H9 (cell line): ENCODE measurements around the gene PPP1CA. TPM values are rescaled to one million over a fixed set of nuclear protein-coding genes. Genes with fewer than 3 reads are reported as not detected.
A peak's percentile ranks its signal among the peaks of the same experiment; 100 is the strongest.

Source experiments
- DNase-seq: peaks from one replicate; pipeline ENCODE4 v3.0.0-alpha.2; 2017
- H2AFZ ChIP-seq: one replicate; pipeline ENCODE4 v1.6.1; 2013; ENCODE audit warnings: mild to moderate bottlenecking, low read length, control low read depth, moderate library complexity
- H2AK5ac ChIP-seq: 2 replicates; pipeline ENCODE4 v1.6.1; 2013; ENCODE audit warnings: low read length, control low read depth, mixed read lengths; ENCODE audit not compliant: insufficient read length
- H2BK120ac ChIP-seq: one replicate; pipeline ENCODE4 v1.6.1; 2013; ENCODE audit warnings: low read depth, mild to moderate bottlenecking, low read length, control low read depth, inconsistent platforms; ENCODE audit not compliant: poor library complexity, severe bottlenecking
- H2BK12ac ChIP-seq: 2 replicates; pipeline ENCODE4 v1.6.1; 2013; ENCODE audit warnings: low read length, control low read depth, mixed read lengths, low read depth; ENCODE audit not compliant: insufficient read length
- H2BK15ac ChIP-seq: 2 replicates; pipeline ENCODE4 v1.6.1; 2013; ENCODE audit warnings: low read depth, low read length, control low read depth
- H2BK20ac ChIP-seq: one replicate; pipeline ENCODE4 v1.6.1; 2013; ENCODE audit warnings: low read depth, mild to moderate bottlenecking, low read length, control low read depth, inconsistent platforms; ENCODE audit not compliant: poor library complexity, severe bottlenecking
- H2BK5ac ChIP-seq: 2 replicates; pipeline ENCODE4 v1.6.1; 2013; ENCODE audit warnings: low read length, control low read depth, mixed read lengths; ENCODE audit not compliant: insufficient read length
- H3K14ac ChIP-seq: 2 replicates; pipeline ENCODE4 v1.6.1; 2013; ENCODE audit warnings: low read length, control low read depth; ENCODE audit not compliant: insufficient read depth
- H3K18ac ChIP-seq: 2 replicates; pipeline ENCODE4 v1.6.1; 2013; ENCODE audit warnings: low read depth, mild to moderate bottlenecking, mixed read lengths, low read length, control low read depth; ENCODE audit not compliant: insufficient read length
- H3K23ac ChIP-seq: 2 replicates; pipeline ENCODE4 v1.6.1; 2013; ENCODE audit warnings: low read length, control low read depth, mixed read lengths, low read depth; ENCODE audit not compliant: insufficient read length
- H3K23me2 ChIP-seq: 2 replicates; pipeline ENCODE4 v1.6.1; 2013; ENCODE audit warnings: low read depth, mild to moderate bottlenecking, mixed read lengths, low read length, control low read depth; ENCODE audit not compliant: insufficient read length, poor library complexity, severe bottlenecking
- H3K27ac ChIP-seq: 2 replicates; pipeline ENCODE4 v1.5.1; 2013; ENCODE audit warnings: low read length, control low read depth, mixed read lengths, low read depth; ENCODE audit not compliant: insufficient read length
- H3K27me3 ChIP-seq: 2 replicates; pipeline ENCODE4 v1.6.1; 2013; ENCODE audit warnings: low read length, control low read depth, inconsistent platforms; ENCODE audit not compliant: insufficient read depth
- H3K4ac ChIP-seq: 2 replicates; pipeline ENCODE4 v1.6.1; 2013; ENCODE audit warnings: low read depth, mild to moderate bottlenecking, control low read depth, inconsistent platforms, low read length, moderate library complexity
- H3K4me1 ChIP-seq: 2 replicates; pipeline ENCODE4 v1.6.1; 2013; ENCODE audit warnings: low read length, control low read depth, inconsistent platforms; ENCODE audit not compliant: insufficient read depth
- H3K4me2 ChIP-seq: 2 replicates; pipeline ENCODE4 v1.6.1; 2013; ENCODE audit warnings: low read length, control low read depth, mixed read lengths; ENCODE audit not compliant: insufficient read length, insufficient read depth
- H3K56ac ChIP-seq: 2 replicates; pipeline ENCODE4 v1.6.1; 2013; ENCODE audit warnings: low read depth, mild to moderate bottlenecking, mixed read lengths, low read length, control low read depth; ENCODE audit not compliant: insufficient read length
- H3K79me1 ChIP-seq: 2 replicates; pipeline ENCODE4 v1.6.1; 2013; ENCODE audit warnings: low read depth, mild to moderate bottlenecking, moderate library complexity, low read length, control low read depth, inconsistent platforms; ENCODE audit not compliant: insufficient read depth, poor library complexity, severe bottlenecking
- H3K79me2 ChIP-seq: 2 replicates; pipeline ENCODE4 v1.6.1; 2013; ENCODE audit warnings: low read length, control low read depth, inconsistent platforms; ENCODE audit not compliant: insufficient read depth
- H3K9ac ChIP-seq: 2 replicates; pipeline ENCODE4 v1.6.1; 2013; ENCODE audit warnings: low read length, control low read depth, mixed read lengths; ENCODE audit not compliant: insufficient read length; ENCODE audit errors: extremely low read depth
- H3K9me3 ChIP-seq: one replicate; pipeline ENCODE4 v1.6.1; 2013; ENCODE audit warnings: low read depth, low read length, inconsistent platforms; ENCODE audit not compliant: control insufficient read depth
- H3T11ph ChIP-seq: one replicate; pipeline ENCODE4 v1.6.1; 2013; ENCODE audit warnings: mild to moderate bottlenecking, low read length, control low read depth, inconsistent platforms
- H4K20me1 ChIP-seq: one replicate; pipeline ENCODE4 v1.6.1; 2013; ENCODE audit not compliant: control insufficient read depth, insufficient read length, insufficient read depth
- H4K5ac ChIP-seq: 2 replicates; pipeline ENCODE4 v1.6.1; 2013; ENCODE audit warnings: low read depth, mild to moderate bottlenecking, mixed read lengths, low read length, control low read depth; ENCODE audit not compliant: insufficient read length
- H4K8ac ChIP-seq: replicated peaks from 2 replicates; pipeline ENCODE4 v1.6.1; 2013; ENCODE audit warnings: low read length, control low read depth, mixed read lengths, low read depth; ENCODE audit not compliant: insufficient read length
- H4K91ac ChIP-seq: 2 replicates; pipeline ENCODE4 v1.6.1; 2013; ENCODE audit warnings: low read depth, mild to moderate bottlenecking, moderate library complexity, mixed read lengths, low read length, control low read depth; ENCODE audit not compliant: insufficient read length
- H3K27ac Mint-ChIP-seq, 3 experiments: 2 replicates in 2 of 3; 3 replicates in 1 of 3; pipeline ENCODE4 v1.8.0; 2020 to 2021; ENCODE audit warnings: mixed read lengths in 3 of 3, mild to moderate bottlenecking in 1 of 3, moderate library complexity in 1 of 3
- H3K27me3 Mint-ChIP-seq: 2 replicates; pipeline ENCODE4 v1.8.0; 2021; ENCODE audit warnings: low read depth, mild to moderate bottlenecking, moderate library complexity, mixed read lengths
- H3K36me3 Mint-ChIP-seq, 3 experiments: 2 replicates in 2 of 3; 3 replicates in 1 of 3; pipeline ENCODE4 v1.8.0; 2020 to 2021; ENCODE audit warnings: low read depth in 3 of 3, mixed read lengths in 3 of 3; ENCODE audit not compliant: insufficient read depth in 1 of 3
- H3K4me1 Mint-ChIP-seq, 2 experiments: 2 replicates each; pipeline ENCODE4 v1.8.0; 2020; ENCODE audit warnings: mixed read lengths in 2 of 2
- H3K4me3 Mint-ChIP-seq, 2 experiments: 2 replicates in 1 of 2; 3 replicates in 1 of 2; pipeline ENCODE4 v1.8.0; 2020 to 2021; ENCODE audit warnings: mild to moderate bottlenecking in 2 of 2, mixed read lengths in 2 of 2, moderate library complexity in 1 of 2
- H3K9me3 Mint-ChIP-seq, 2 experiments: 2 replicates in 1 of 2; 3 replicates in 1 of 2; pipeline ENCODE4 v1.8.0; 2020; ENCODE audit warnings: mild to moderate bottlenecking in 2 of 2, mixed read lengths in 2 of 2, moderate library complexity in 1 of 2
- CTCF ChIP-seq: fragments of 200-600 bp; sonication (generic); conservative IDR thresholded peaks from 3 replicates; pipeline ENCODE4 v1.8.0; 2021; ENCODE audit warnings: antibody characterized with exemption, mild to moderate bottlenecking
- WGBS: extraction: QIAGEN DNeasy Blood & Tissue Kit; methylation state at CpG from one replicate; pipeline ENCODE4 v1.1.7; 2013; ENCODE audit warnings: missing lambda C conversion rate, low lambda C conversion rate, mixed read lengths; ENCODE audit not compliant: insufficient read length; ENCODE audit errors: extremely low coverage; 5-methylcytosine and 5-hydroxymethylcytosine counted together
- total RNA-seq: library from RNA; stranded (reverse); gene quantifications from 2 replicates; pipeline ENCODE4 v1.2.1, GENCODE V29; 2021

Gene PPP1CA
- total RNA-seq, 1 experiment from 2014 or later, result 205 TPM

DNA sequence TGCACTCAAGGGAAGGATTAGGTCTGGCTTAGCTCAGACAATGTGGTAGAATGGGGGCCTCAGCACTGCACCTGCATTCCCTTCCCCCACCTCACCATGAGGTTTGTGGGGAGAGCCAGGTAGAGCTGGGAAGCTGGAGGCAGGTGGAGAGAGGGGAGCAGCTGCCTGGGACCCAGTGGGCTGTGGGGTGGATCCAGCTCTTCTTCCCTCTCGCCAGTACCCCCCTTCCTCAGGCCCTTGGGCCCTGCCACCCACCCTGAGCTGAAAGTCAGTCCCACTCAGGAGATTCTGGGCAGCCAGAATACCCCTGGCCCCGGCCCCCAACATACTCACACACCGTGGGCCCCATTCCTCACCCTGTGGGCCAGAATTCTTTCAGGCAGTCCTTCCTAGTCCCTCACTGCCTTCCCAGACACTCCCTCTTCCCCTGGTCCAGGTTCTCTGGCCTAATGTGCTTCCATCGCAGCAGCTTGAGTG lies 45.2 kb downstream of the PPP1CA start:
- no peak overlapping the region for H3K18ac ChIP-seq
- H3K4me1 ChIP-seq, result no peaks in the 10 kb centered on the region
- peaks cover 24% of the 10 kb centered on the region for H3K27me3 Mint-ChIP-seq
- no peak overlapping the region for H4K8ac ChIP-seq
- no peaks in the 10 kb centered on the region for H3K36me3 Mint-ChIP-seq
- no peaks in the 10 kb centered on the region for H3K9me3 Mint-ChIP-seq
- no peak overlapping the region for H2BK12ac ChIP-seq
- H3K23ac ChIP-seq, result no peak overlapping the region
- H3K27ac ChIP-seq, result no peak overlapping the region
- H2AK5ac ChIP-seq, result no peak overlapping the region
- H3K79me1 ChIP-seq, result no peaks in the 10 kb centered on the region
- no peak overlapping the region for H4K91ac ChIP-seq
- H3K4ac ChIP-seq, result no peak overlapping the region
- no peak overlapping the region for H3K27ac Mint-ChIP-seq
- no peak for TF ChIP-seq CTCF
- WGBS, result no CpG with 5 or more reads among the region's 4 CpGs
- peaks cover 35 to 45% of the 10 kb centered on the region in 2 experiments for H3K4me1 Mint-ChIP-seq
- H2BK20ac ChIP-seq, result no peak overlapping the region
- no peak overlapping the region for H3K14ac ChIP-seq
- no peak overlapping the region for H3K9ac ChIP-seq
- no peak for DNase-seq
- H3K56ac ChIP-seq, result no peak overlapping the region
- H3T11ph ChIP-seq, result no peak overlapping the region
- H2BK15ac ChIP-seq, result no peak overlapping the region
- no peak overlapping the region for H2AFZ ChIP-seq
- no peaks in the 10 kb centered on the region for H3K79me2 ChIP-seq
- H2BK120ac ChIP-seq, result no peak overlapping the region
- peak overlapping the region in 1 of 2 experiments; percentile 3; a peak in 2 of 5 replicates for H3K4me3 Mint-ChIP-seq
- no peak overlapping the region for H4K5ac ChIP-seq
- peaks cover 14% of the 10 kb centered on the region for H3K23me2 ChIP-seq
- H3K4me2 ChIP-seq, result no peak overlapping the region
- no peak overlapping the region for H2BK5ac ChIP-seq
- H3K9me3 ChIP-seq, result no peaks in the 10 kb centered on the region
- H3K27me3 ChIP-seq, result no peaks in the 10 kb centered on the region; the same call in 1 of the 2 replicates
- no peaks in the 10 kb centered on the region for H4K20me1 ChIP-seq
